ENCODE results near the gene MESP2.

The MESP2 gene

DNA sequence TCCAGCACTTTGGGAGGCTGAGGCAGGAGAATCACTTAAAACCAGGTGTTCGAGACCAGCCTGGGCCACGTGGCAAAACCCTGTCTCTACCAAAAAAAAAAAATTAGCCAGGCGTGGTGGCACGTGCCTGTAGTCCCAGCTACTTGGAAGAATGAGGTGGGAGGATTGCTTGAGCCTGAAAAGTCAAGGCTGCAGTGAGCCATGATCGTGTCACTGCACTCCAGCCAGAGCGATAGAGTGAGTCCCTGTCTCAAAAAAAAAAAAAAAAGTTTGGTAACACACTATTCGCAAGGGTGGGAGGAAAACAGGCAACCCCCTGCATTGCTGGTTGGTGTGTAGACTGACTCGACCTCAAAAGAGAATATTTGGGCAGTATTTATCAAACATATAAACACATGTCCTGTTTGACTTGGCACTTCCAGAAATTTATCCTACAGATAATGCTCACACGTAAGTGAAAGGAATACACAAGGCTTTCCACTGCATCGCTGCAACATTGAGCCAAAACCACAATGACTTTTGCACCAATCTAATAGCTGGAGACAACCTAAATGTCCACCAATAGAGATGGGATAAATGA is 41.7 kb downstream of the MESP2 start:
- DNase-seq (ENCODE audit: low spot score): no peak
- TF ChIP-seq, protein P1, sequence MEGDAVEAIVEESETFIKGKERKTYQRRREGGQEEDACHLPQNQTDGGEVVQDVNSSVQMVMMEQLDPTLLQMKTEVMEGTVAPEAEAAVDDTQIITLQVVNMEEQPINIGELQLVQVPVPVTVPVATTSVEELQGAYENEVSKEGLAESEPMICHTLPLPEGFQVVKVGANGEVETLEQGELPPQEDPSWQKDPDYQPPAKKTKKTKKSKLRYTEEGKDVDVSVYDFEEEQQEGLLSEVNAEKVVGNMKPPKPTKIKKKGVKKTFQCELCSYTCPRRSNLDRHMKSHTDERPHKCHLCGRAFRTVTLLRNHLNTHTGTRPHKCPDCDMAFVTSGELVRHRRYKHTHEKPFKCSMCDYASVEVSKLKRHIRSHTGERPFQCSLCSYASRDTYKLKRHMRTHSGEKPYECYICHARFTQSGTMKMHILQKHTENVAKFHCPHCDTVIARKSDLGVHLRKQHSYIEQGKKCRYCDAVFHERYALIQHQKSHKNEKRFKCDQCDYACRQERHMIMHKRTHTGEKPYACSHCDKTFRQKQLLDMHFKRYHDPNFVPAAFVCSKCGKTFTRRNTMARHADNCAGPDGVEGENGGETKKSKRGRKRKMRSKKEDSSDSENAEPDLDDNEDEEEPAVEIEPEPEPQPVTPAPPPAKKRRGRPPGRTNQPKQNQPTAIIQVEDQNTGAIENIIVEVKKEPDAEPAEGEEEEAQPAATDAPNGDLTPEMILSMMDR (IDR thresholded peaks at IDR 0.05; ENCODE audit: extremely low read depth, missing control alignments): no peak

DNA sequence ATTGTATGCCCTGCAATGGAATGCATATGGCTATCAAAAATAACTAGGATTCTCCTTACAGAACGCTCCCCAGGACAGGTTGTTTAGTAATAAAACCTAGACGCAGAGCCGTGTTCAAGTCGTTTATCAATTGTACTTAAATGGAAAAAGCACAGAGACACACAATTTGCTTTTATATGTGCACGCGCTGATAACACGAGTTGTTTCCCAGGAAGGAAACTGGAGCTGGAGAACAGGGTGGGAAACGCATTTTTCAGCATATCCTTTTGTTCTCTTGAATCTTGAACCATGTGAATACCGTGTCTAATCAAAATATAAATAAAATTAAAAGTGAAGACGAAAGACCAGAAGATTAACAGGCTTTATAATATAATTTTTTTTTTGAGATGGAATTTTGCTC is 42.2 kb downstream of the MESP2 start:
- no peak for DNase-seq (ENCODE audit: low spot score)
- TF ChIP-seq, protein P1 (IDR thresholded peaks at IDR 0.05; ENCODE audit: extremely low read depth, missing control alignments): no peak

DNA sequence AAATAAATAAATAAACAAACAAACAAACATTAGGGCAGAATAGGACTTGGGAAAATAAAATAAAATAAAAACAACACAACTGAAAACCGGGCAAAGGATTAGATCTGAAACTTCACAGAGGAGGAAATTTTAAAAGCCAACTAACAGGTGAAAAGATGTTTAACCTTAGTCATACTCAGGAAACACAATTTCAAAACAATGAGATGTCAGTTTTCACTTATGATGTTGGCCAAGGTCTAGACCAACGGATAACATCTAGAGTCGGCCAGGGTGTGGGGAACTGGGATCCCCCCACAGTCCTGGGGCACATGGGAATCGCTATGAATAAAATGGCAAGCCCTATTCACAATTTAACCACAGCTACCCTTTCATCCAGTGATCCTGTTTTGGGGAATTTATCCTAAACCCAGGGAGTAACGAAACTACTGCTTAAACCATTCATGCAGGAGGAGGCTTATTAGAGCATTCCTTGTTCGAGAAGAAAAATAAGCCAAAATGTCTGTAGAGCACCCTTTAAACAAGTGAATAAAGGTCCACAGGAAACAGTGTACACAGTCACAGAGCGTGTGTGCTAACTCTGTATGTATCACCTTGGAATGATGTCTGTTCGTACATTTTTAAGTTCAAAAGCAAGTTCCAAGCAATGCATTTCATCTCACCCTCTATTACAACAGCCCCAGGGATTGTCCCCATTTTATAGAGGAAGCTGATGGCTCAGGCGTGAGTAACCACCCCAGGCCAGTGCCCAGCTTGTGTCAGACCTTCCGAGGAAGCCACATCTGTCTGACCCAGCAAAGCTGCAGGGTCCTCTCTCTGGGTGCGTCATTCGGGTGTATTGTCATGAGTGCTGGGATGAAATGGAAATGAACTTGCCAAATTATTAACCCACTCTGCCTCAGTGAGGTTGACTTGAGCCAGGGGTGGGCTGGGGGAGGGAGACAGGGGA is 44.8 kb downstream of the MESP2 start:
- no peak for DNase-seq (ENCODE audit: low spot score)
- TF ChIP-seq, protein P1 (IDR thresholded peaks at IDR 0.05; ENCODE audit: extremely low read depth, missing control alignments): no peak

DNA sequence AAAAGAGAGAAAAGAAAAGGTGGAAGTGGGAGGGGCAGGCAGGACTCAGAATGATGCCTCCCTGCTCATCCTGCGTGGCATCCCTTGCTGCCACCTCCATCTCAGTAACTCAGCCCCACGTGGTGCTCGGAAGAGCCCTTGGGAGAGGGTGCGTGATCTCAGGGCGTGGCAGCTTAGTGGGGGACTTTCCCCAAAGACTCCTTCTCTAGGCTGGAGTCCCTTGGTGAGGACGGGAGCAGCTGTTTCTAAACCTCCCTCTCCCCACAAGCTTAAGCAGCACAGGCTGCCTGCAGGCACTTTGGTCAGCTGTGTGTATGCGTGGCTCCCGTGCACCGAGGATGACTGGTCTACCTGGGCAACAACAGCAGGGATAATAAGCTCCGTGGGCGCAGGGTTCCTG is 45.9 kb downstream of the MESP2 start:
- DNase-seq (ENCODE audit: low spot score): no peak
- TF ChIP-seq, protein P1 (IDR thresholded peaks at IDR 0.05; ENCODE audit: extremely low read depth, missing control alignments): no peak

DNA sequence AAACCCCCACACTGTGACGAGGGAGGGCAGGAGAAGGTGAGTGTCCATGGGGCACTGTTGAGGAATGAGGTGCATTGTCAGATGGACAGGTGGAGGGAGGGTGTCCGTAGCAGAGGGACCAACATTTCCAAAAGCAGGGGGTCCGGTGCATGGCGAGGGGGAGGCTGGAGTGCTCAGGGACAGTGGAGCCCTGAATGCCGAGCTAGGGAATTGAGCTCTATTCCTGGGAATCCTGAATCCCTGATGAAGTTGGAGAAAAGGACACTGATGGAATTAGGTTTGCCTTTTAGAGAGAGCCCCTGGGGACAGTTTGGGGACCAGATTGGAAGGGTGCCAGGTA is 46.4 kb downstream of the MESP2 start:
- no peak for DNase-seq (ENCODE audit: low spot score)
- TF ChIP-seq, protein P1 (IDR thresholded peaks at IDR 0.05; ENCODE audit: extremely low read depth, missing control alignments): no peak

DNA sequence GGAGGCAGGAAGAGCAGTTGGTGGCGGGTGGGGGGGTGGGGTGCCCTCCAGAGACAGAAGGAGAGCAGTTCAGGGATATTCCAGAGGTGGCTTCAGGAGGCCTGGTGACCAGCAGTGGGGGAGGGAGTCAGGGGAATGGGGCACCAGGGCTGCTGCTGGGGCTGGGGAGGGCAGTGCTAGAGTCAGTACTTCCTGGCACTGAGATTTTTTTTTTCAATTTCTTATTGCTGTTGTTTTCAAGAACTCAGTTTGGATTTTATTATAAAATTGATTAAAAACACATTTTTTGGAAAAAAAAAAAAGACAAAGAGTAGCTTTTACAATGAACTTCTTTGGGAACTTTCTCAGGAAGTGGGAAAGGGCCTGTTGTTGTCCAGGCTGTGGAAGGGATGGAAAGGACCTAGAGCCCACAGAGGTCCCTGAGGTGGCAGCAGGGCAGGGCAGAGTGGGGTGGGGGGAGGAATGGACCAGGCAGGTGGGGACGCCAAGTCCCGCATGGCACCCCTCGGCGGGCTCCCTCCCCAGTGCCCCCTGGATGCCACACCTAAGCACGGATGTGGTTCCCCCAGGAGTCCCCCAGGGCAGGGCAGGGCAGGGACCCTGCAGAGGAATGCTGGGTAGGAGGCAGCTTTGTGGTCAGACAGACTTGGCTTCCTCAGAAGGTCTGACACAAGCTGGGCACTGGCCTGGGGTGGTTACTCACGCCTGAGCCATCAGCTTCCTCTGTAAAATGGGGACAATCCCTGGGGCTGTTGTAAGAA is 47.0 kb downstream of the MESP2 start:
- DNase-seq (ENCODE audit: low spot score): no peak
- TF ChIP-seq, protein P1 (IDR thresholded peaks at IDR 0.05; ENCODE audit: extremely low read depth, missing control alignments): no peak
